Measurements from ENCODE around the gene MARCKS. TPM values are rescaled to one million over a fixed set of nuclear protein-coding genes. Genes with fewer than 3 reads are reported as not detected.
A peak's percentile ranks its signal among the peaks of the same experiment; 100 is the strongest.

The MARCKS gene
- total RNA-seq, 1 experiment from 2014 or later: 70.1 TPM

DNA sequence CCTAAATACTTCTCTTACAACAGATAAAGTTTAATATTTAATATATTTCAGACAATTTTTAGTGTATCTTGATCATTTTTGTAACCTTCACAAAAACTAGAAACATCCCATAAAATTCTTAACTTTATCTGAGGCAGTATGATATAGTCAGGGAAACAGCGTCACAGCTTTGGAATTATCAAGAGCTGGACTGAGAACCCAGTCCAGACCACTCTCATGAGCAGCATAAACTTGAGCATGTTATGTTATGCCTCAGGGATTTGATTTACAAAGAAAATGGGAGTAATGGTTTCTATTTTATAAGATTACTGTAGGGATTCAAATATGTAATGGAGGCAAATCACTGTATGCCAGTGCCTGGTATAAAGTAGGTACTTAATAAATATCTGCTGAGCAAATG, 8.3 kb upstream of the MARCKS start:
- H3K36me3 Mint-ChIP-seq (ENCODE audit: insufficient read depth, unreplicated experiment): no peaks in the 10 kb centered on the region
- DNase-seq: no peak
- TF ChIP-seq CTCF (IDR thresholded peaks at IDR 0.05; ENCODE audit: unreplicated experiment): no peak
- H3K4me3 Mint-ChIP-seq (ENCODE audit: low read depth, unreplicated experiment): no peak overlapping the region
- intact Hi-C loops (cut with micrococcal nuclease; ENCODE audit: unreplicated experiment): no loop called here
- no peaks in the 10 kb centered on the region for H3K27me3 Mint-ChIP-seq (ENCODE audit: unreplicated experiment)
- no peaks in the 10 kb centered on the region for H3K4me1 Mint-ChIP-seq (ENCODE audit: low read depth, unreplicated experiment)
- BruUV-seq (replicated peaks): no TSS peak
- H3K27ac Mint-ChIP-seq (ENCODE audit: unreplicated experiment): no peak overlapping the region
- no peaks in the 10 kb centered on the region for H3K9me3 Mint-ChIP-seq (ENCODE audit: low read depth, unreplicated experiment)
- CTCF ChIA-PET: no interaction called here

- no TSS peak for BruUV-seq (replicated peaks)
- Mint-ChIP-seq H3K4me1 (ENCODE audit: low read depth, unreplicated experiment) (no peaks in the 10 kb centered on the region), H3K36me3 (ENCODE audit: insufficient read depth, unreplicated experiment) (no peaks in the 10 kb centered on the region), H3K9me3 (ENCODE audit: low read depth, unreplicated experiment) (no peaks in the 10 kb centered on the region), H3K4me3 (ENCODE audit: low read depth, unreplicated experiment) (no peak overlapping the region), H3K27me3 (ENCODE audit: unreplicated experiment) (no peaks in the 10 kb centered on the region), H3K27ac (ENCODE audit: unreplicated experiment) (no peak overlapping the region)
- DNase-seq: no peak
- intact Hi-C loops (cut with micrococcal nuclease; ENCODE audit: unreplicated experiment): no loop called here
- CTCF ChIA-PET: no interaction called here
- no peak for TF ChIP-seq CTCF (IDR thresholded peaks at IDR 0.05; ENCODE audit: unreplicated experiment)
These were observed 3.9 kb upstream of the MARCKS start for GRCh38 chr6:113853252-113853651.

- Mint-ChIP-seq H3K36me3 (ENCODE audit: insufficient read depth, unreplicated experiment) (no peaks in the 10 kb centered on the region), H3K9me3 (ENCODE audit: low read depth, unreplicated experiment) (no peaks in the 10 kb centered on the region), H3K4me1 (ENCODE audit: low read depth, unreplicated experiment) (no peaks in the 10 kb centered on the region), H3K27me3 (ENCODE audit: unreplicated experiment) (no peaks in the 10 kb centered on the region), H3K4me3 (ENCODE audit: low read depth, unreplicated experiment) (no peak overlapping the region), H3K27ac (ENCODE audit: unreplicated experiment) (no peak overlapping the region)
- CTCF ChIA-PET: interaction anchor here (0.5 to 2.2 kb wide), 8 partner anchors 24 to 548 kb away, joined by 3 to 8 read pairs (median 4); no protein-coding TSS in a partner anchor
- DNase-seq: peak; percentile 72
- BruUV-seq (replicated peaks): no TSS peak
- no peak for TF ChIP-seq CTCF (IDR thresholded peaks at IDR 0.05; ENCODE audit: unreplicated experiment)
- intact Hi-C loops (cut with micrococcal nuclease; ENCODE audit: unreplicated experiment): loop anchor here (2.0 to 5.0 kb wide), 3 partner anchors 203 to 733 kb away; no protein-coding TSS in a partner anchor
These were observed 2.3 kb upstream of the MARCKS start for GRCh38 chr6:113854531-113855499.

DNA sequence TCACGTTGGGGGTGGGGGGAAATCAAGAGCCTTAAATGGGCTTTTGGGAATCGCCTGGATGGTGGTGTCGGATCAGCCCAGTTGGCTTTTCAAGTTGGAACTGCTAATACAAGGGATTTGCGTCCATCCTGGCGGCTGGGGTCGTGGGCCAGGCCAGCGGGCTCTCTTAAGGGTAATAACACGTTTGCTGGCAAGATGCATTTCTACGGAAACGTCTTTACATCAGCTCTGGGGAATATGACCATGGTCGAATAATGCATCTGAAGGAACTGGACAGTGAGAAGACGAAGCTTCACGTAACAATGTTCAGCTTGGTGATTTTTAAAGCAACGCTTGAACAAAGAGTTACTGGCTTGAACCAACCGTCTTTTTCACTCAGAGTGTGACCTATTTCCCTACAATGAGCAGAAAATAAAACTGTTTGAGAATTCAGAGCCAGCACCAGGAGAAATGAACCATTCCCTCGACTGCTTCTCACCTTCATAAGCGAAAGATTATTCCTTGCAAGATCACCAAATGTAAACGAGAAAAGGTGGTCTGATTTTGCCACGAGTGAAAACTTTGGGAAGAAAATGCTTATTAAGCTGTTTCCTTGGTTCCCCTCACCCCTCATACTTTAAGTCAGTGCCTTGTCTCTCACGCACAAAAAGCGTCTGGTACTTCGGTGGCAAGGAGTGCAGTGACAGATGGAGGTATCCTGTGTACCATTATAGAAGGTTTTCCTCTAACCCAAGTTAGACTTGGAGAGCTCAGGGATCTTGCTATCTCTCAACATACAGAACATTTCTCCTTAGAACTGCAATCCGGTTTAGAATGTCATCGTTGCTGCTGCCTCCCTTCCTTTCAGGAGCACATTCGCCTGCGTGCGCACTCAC, 1.4 kb upstream of the MARCKS start:
- Mint-ChIP-seq H3K4me3 (ENCODE audit: low read depth, unreplicated experiment) (no peak overlapping the region), H3K4me1 (ENCODE audit: low read depth, unreplicated experiment) (no peaks in the 10 kb centered on the region), H3K9me3 (ENCODE audit: low read depth, unreplicated experiment) (no peaks in the 10 kb centered on the region), H3K27ac (ENCODE audit: unreplicated experiment) (no peak overlapping the region), H3K36me3 (ENCODE audit: insufficient read depth, unreplicated experiment) (peaks cover 6% of the 10 kb centered on the region), H3K27me3 (ENCODE audit: unreplicated experiment) (no peaks in the 10 kb centered on the region)
- no TSS peak for BruUV-seq (replicated peaks)
- CTCF ChIA-PET: interaction anchor here (0.5 to 2.2 kb wide), 9 partner anchors 24 to 977 kb away, joined by 3 to 8 read pairs (median 4); no protein-coding TSS in a partner anchor
- intact Hi-C loops (cut with micrococcal nuclease; ENCODE audit: unreplicated experiment): loop anchor here (2.0 to 5.0 kb wide), 4 partner anchors 69 to 733 kb away; no protein-coding TSS in a partner anchor
- no peak for TF ChIP-seq CTCF (IDR thresholded peaks at IDR 0.05; ENCODE audit: unreplicated experiment)
- peak; percentile 27 for DNase-seq
